RPMI8226 (cell line): ENCODE results near the gene DLEU7.

ENCODE experiments used
- DNase-seq: peaks from one replicate; pipeline ENCODE4 v3.0.0-alpha.2; 2015

The DLEU7 gene

GRCh38 chr13:50788551-50789210, 54.8 kb downstream of the DLEU7 start:
- no peak for DNase-seq

GRCh38 chr13:50787316-50788195, 55.9 kb downstream of the DLEU7 start:
- DNase-seq, result no peak

GRCh38 chr13:50783717-50784290, 59.7 kb downstream of the DLEU7 start:
- DNase-seq, result no peak

- no peak for DNase-seq
Measured at GRCh38 chr13:50783066-50783465, 60.4 kb downstream of the DLEU7 start.

- no peak for DNase-seq
Measured at GRCh38 chr13:50780201-50781015, 63.1 kb downstream of the DLEU7 start.

- no peak for DNase-seq
Measured at GRCh38 chr13:50779443-50780200, 63.9 kb downstream of the DLEU7 start.
